Right forelimb (tissue), 1 donor: Measurements from ENCODE around the gene IFT74.
"Not testable (repeated sequence)": the region's sequence is repeated elsewhere in the genome, so short reads cannot be mapped to it uniquely, and the experiment has no call there.

Experiments used
- DNase-seq: peaks from one replicate; pipeline ENCODE4 v3.0.0-alpha.2; 2018

IFT74 gene

DNA sequence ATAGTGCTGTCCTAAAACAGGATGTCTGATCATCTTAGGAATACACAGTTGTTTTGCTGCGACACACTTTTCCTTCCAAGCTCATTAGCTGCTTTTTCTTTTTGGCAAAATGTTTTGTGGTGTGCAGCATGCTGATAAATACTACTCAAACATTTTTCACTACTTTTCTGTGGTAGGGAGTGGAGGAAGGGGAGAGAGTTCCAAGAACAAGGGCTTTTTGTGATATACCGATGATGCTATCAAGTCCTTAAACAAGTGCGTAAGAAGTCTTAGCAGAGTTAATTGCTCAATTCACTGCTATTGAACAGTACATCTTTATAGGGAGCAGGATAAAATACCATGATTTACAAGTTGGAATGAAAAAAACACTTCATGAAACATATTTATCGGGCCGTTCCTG lies 129.2 kb downstream of the IFT74 start:
- no peak for DNase-seq

DNA sequence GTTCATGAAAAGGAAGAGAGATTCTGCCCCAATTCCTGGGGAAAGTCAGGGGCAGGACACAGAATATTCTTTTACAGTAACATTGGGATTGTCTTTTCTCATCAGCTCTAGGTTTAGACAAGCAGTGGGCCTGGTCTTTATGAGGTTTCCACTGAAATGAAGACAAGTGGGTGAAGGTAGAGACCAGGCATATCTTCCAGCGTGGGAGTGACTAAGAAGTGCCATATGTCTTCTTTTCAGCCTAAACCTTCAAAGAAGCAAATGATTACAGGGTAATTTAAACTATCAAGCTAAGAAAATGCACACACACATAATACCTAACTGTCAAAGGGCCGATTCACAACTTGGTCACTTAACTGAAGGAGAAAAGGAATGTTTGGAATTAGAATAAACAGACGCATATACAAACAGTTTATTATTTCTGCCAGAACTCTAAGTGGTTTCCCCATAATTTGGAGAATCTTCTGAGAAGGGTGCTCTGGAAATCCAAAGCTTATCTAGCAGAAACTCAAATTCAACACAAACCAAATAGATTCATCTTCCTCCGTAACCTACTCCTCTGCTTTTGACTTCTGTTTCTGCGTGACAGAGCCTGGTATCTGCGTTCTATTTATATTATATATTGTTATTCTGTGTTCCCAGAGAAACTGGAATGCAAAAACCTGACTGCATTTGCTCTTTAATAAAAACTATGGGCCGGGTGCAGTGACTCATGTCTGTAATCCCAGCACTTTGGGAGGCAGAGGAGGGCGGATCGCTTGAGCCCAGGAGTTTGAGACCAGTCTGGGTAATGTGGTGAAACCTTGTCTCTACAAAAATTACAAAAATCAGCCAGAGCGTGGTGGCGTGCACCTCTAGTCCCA lies 130.8 kb downstream of the IFT74 start:
- DNase-seq: no peak

DNA sequence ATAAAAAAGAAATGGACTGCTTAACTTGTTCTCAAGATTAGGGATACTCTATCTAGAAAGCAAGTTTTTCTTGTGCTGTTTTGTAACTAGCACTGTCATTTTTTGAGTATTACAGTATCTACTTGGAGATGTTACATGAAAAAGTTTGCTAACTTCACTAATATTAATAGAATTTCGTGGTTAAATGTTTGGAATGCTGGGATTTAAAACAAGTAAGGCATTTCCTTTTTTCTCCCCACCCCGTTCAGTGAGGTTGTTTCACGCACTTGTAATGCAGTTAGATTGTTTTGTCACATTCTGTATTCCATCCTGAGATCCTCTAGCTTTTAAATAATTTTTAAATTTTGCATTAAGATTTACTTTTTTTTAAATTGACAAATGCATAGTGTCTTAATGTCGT lies 132.8 kb downstream of the IFT74 start:
- no peak for DNase-seq

DNA sequence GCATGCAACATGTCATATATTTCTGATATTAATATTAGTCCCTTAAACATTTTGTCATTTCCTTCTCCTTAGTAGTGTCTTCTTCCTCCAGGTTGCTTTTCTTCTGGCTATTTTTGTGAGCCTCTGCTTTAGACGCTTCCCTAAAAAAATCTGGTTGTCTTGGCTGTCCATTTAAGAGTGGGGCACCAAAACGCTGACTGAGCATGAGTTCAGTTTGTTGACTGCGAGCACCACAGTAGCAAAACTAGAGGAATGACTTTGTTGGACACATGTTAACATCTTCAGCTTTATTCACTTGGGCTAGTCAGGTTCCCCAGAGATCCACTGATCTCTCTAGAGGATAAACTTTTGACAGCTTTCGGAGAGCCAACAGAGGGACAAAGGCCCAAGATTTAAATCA lies 133.5 kb downstream of the IFT74 start:
- DNase-seq: no peak

DNA sequence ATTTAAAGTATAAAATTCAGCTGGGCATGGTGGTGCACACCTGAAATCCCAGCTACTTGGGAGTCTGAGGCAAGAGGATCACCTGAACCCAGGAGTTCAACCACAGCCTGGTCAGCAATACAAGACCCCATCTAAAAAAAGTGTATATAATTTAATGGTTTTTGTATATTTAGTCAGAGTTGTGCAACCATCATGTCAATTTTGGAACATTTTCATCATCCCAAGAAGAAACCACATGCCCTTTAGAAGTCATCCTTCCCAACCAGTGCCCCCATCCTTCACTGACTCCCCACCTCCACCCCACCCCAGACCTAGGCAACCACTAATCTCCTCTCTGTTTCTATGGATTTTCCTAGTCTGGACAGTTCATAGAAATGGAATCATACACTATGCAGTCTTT lies 134.0 kb downstream of the IFT74 start:
- no peak for DNase-seq

DNA sequence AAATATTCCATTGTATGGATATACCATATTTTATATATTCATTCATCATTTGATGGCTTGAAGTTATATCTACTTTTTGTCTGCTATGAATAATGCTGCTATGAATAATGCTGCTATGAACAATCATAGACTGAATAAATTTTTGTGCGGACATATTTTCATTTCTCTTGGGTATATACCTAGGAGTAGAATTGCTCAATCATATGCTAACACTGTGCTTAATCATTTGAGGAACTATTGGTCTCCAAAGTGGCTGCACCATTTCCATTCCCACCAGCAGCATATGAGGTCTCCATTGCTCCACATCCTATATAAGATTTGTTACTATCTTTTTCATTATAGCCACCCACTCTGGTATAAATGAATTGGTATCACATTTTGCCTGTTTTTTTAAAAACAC lies 134.5 kb downstream of the IFT74 start:
- DNase-seq: no peak

DNA sequence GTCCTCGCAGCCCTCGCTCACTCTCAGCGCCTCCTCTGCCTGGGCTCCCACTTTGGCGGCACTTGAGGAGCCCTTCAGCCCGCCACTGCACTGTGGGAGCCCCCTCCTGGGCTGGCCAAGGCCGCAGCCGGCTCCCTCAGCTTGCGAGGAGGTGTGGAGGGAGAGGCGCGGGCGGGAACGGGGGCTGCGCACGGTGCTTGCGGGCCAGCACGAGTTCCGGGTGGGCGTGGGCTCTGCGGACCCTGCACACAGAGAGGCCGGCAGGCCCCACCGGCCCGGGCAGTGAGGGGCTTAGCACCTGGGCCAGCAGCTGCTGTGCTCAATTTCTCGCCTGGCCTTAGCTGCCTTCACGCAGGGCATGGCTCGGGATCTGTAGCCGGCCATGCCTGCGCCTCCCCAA lies 136.3 kb downstream of the IFT74 start:
- DNase-seq: not testable (repeated sequence)

DNA sequence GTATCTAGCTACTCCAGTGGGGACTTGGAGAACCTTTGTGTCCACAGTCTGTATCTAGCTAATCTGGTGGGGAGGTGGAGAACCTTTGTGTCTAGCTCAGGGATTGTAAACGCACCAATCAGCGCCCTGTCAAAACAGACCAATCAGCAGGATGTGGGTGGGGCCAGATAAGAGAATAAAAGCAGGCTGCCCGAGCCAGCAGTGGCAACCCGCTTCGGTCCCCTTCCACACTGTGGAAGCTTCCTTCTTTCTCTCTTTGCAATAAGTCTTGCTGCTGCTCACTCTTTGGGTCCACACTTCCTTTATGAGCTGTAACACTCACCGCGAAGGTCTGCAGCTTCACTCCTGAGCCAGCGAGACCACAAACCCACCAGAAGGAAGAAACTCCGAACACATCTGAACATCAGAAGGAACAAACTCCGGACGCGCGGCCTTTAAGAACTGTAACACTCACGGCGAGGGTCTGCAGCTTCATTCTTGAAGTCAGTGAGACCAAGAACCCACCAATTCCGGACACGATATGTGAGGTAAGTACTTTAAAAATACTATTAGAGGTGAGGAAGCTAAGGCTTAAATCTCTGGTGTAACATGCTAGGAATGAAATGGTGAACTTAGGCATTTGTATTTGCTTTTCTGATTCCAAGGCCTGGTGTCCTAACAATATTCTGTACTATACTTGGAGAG lies 137.3 kb downstream of the IFT74 start:
- DNase-seq: not testable (repeated sequence)

DNA sequence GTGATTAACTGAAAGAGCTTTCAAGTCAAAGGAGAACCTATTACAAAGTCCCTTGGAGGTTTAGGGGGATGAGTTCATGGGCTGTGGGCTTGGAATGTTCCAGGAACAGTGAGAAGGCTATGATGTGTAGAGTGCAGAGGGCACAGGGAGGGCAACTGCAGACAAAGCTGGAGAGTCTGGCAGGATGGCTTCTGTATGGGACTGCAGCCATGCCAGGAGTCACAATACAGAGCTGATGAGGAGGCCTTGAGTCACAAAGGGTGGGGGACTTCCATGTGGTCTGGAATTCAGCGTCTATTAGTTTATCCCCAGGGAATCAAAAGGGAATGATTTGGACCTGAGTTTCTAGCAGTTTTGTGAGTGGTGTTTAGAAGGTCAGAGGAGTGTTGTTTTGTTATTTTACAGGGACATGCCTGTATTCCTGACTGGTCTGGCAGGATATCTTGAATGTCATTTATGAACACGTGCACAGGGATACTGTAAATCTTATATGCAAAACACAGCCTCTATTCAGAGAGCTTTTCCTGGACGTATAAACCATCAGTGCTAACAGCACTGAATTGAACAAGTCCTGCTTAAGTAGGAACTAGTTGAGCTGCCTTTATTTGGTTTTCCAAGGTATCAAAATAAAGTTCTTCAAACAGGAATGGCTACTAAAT lies 138.6 kb downstream of the IFT74 start:
- DNase-seq: no peak

DNA sequence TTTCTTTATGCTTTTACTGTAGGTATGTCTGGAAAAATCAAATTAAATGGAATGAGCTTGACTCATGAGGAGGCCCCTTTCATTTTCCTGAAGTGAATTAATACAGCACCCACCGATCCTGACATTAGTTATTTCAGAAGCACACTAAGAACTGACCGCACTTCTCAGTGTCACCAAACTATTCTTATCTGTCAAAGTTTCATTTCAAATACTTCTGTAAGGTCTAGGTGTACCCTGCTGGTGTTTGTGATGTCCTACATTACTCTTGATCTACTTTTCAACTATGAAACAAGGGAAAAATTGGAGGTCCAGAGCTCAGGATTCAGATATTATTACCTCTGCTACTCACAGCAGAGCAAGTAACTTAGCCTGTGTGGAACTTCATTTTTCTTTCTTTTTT lies 151.0 kb downstream of the IFT74 start:
- no peak for DNase-seq

DNA sequence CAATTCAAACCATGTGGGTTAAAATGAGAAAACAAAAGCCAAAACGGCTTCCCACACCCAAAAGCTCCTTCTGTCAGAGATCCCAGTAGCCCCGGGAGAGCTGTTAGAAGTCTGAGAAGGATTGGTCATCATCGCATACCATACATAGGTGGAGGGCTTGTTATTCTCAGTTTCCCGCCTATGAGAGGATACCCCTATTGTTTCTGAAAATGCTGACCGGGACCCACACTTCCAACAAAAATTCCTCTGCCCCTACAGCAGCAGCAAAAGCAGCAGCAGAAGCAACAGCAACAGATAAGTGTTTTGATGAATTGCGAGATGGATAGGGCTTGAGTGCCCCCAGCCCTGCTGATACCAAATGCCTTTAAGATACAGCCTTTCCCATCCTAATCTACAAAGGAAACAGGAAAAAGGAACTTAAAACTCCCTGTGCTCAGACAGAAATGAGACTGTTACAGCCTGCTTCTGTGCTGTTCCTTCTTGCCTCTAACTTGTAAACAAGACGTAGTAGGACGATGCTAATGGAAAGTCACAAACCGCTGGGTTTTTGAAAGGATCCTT lies 152.8 kb downstream of the IFT74 start, which contains the start of gene TEK:
Gene TEK (plus strand): TSS at position 245 of the 561 bp plus-strand sequence. CDS start 366 bp downstream, outside the sequence.
- DNase-seq: peak; percentile 55

DNA sequence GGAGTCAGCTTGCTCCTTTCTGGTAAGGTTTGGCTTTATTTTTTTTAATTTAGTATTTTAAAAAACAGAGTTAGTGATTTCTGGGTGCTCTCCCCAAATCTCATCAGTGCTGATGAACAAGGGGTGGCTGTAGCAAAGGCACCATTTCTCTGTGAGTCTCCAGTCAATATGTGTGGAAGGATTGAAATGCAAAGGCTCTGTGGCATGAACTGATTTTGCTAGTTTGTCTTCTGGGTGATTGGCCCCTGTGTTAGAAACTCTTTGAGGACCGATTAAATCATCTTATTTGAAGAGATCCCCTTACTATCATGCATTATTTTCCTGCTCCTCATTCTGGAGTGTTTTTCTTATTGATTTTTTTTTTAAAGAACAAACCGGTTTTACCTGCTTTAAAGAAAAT lies 153.4 kb downstream of the IFT74 start:
- no peak for DNase-seq

DNA sequence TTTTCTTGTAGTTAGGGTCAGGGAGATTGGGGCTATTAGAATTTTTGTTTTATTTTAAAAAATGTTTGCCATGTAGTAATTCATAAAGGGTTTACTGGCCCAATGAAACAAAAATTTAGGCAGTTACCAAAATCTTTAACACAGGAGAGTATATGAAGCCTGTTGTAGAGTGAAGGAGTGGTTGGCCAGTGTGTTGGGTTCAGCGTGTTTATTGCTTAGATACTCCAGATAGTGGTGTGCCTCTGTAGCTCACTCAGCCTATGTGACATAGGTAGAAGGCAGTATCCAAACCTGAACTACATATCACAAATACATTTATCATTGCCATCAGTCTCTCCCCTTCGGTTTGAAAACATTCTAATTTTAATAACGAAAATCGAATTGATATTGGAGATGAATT lies 154.0 kb downstream of the IFT74 start:
- DNase-seq: no peak

DNA sequence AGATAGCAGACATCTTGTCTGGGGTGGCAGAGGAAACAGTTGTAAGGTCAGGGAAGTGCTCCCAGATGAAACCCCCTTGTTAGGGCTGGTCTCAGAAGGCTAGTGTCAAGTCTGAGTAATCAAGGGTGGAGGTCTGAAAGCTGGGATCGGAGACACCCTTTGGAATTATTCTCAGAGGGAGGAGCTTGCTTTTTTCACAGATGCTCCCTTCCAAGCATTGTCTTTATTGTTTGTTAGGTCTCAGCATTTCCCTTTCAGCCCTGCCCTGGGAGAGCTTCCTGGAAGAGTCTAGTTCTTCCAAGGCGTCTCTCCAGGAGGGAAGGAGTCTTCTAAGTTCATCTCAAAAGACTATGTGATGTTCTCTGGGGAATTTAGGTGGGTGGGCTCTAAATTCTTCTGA lies 156.0 kb downstream of the IFT74 start:
- no peak for DNase-seq
